ENCODE data around the gene TMEM184B. TPM values are rescaled to one million over a fixed set of nuclear protein-coding genes. Genes with fewer than 3 reads are reported as not detected.

Gene TMEM184B
- polyA plus RNA-seq, 1 experiment, result 75.5 TPM

GRCh38 chr22:38243007-38243765 lies 29.6 kb downstream of the TMEM184B start:
- ChIA-PET CTCF (no interaction called here), POLR2A (interaction anchor here (0.6 kb wide), 1 partner anchor 121 kb away, joined by 4 read pairs; no protein-coding TSS in a partner anchor)
- DNase-seq (ENCODE audit: low read depth), result no peak
- Histone ChIP-seq H3K27me3 (ENCODE audit: control insufficient read depth, insufficient read depth, low read length) (no peaks in the 10 kb centered on the region), H3K4me3 (ENCODE audit: low read depth, low read length) (no peak overlapping the region), H3K36me3 (ENCODE audit: control insufficient read depth, insufficient read depth, low read length) (peaks cover 29% of the 10 kb centered on the region)
- no peak for TF ChIP-seq CTCF (IDR thresholded peaks at IDR 0.05; ENCODE audit: insufficient read depth, low read depth, low read length)

DNA sequence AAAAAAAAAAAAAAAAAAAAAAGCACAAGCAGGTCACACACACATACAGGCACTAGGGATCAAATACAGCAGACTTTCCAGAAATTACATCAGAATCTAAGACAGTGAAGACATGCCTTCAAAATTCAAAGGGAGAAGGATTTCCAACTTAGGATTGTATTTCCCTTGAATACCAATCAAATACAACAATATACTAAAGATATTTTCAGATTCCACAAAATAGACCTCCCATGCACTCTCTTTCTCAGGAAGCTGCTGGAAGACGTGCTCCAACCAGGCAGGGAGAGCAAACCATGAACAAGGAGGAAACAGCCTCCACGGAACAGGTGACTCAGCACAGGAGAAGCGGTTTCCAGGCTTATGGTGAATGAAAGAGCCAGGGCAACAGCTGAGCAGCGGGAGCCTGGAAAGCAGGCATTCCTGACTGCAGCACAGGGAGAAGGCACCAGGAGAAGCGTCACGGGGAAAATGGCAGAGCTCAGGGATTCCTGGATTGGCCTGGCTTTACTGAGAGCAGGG lies 32.0 kb downstream of the TMEM184B start:
- CTCF ChIA-PET, result interaction anchor here (1.4 to 2.1 kb wide), 3 partner anchors 10 to 126 kb away, joined by 3 to 6 read pairs (median 4); no protein-coding TSS in a partner anchor
- no peaks in the 10 kb centered on the region for H3K27me3 ChIP-seq (ENCODE audit: control insufficient read depth, insufficient read depth, low read length)
- H3K36me3 ChIP-seq (ENCODE audit: control insufficient read depth, insufficient read depth, low read length), result peaks cover 19% of the 10 kb centered on the region
- peak; percentile 41 for DNase-seq (ENCODE audit: low read depth)
- TF ChIP-seq CTCF (IDR thresholded peaks at IDR 0.05; ENCODE audit: insufficient read depth, low read depth, low read length), result no peak
- H3K4me3 ChIP-seq (ENCODE audit: low read depth, low read length), result no peak overlapping the region
- POLR2A ChIA-PET, result no interaction called here

DNA sequence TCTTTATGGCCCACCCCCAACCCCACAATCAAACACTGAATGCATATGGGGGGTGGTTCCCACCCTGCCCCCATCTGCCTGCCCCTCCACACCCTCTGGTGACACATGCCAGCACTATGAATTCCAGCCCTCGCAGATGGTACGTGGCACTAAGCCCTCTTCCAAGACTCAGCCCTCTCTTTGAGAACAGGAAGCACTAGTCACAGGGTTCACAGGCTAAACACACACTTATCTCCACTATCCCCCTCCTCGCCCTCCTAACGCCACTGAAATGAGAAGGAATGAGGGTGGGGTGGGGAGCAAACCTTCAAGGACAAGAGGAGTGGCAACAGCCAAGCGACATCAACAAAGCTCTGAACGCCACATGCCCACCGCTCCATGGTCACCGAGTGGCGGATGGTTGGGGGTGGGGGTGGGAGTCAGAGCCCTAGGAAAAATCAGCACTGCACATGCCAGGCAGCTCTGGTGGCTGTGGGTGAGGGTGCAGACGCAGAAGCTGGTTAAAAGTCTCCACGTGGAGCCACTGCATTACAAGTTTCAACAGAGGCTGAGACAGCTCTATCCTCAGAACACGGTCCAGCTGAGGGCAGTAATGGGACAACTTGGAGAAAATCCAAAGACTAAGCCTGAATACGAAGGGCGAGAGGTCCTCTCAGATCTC lies 33.6 kb downstream of the TMEM184B start:
- ChIA-PET CTCF (interaction anchor here (0.9 to 2.1 kb wide), 8 partner anchors 9 to 190 kb away, joined by 3 to 6 read pairs (median 4); no protein-coding TSS in a partner anchor), POLR2A (interaction anchor here (0.5 kb wide), 1 partner anchor 159 kb away, joined by 7 read pairs; no protein-coding TSS in a partner anchor)
- peak; percentile 82 for DNase-seq (ENCODE audit: low read depth)
- Histone ChIP-seq H3K36me3 (ENCODE audit: control insufficient read depth, insufficient read depth, low read length) (peaks cover 24% of the 10 kb centered on the region), H3K27me3 (ENCODE audit: control insufficient read depth, insufficient read depth, low read length) (no peaks in the 10 kb centered on the region), H3K4me3 (ENCODE audit: low read depth, low read length) (no peak overlapping the region)
- peak; percentile 38 for TF ChIP-seq CTCF (IDR thresholded peaks at IDR 0.05; ENCODE audit: insufficient read depth, low read depth, low read length)

GRCh38 chr22:38238519-38239071 lies 34.2 kb downstream of the TMEM184B start:
- Histone ChIP-seq H3K36me3 (ENCODE audit: control insufficient read depth, insufficient read depth, low read length) (peaks cover 19% of the 10 kb centered on the region), H3K27me3 (ENCODE audit: control insufficient read depth, insufficient read depth, low read length) (no peaks in the 10 kb centered on the region), H3K4me3 (ENCODE audit: low read depth, low read length) (no peak overlapping the region)
- ChIA-PET CTCF (interaction anchor here (1.0 to 1.4 kb wide), 4 partner anchors 8 to 189 kb away, joined by 3 to 5 read pairs (median 4); no protein-coding TSS in a partner anchor), POLR2A (no interaction called here)
- DNase-seq (ENCODE audit: low read depth), result peak; percentile 50
- TF ChIP-seq CTCF (IDR thresholded peaks at IDR 0.05; ENCODE audit: insufficient read depth, low read depth, low read length), result no peak

GRCh38 chr22:38236786-38237185 lies 36.0 kb downstream of the TMEM184B start:
- no peak for DNase-seq (ENCODE audit: low read depth)
- ChIA-PET POLR2A (interaction anchor here (0.6 kb wide), 1 partner anchor 26 kb away, joined by 3 read pairs; no protein-coding TSS in a partner anchor), CTCF (no interaction called here)
- TF ChIP-seq CTCF (IDR thresholded peaks at IDR 0.05; ENCODE audit: insufficient read depth, low read depth, low read length), result no peak
- H3K36me3 ChIP-seq (ENCODE audit: control insufficient read depth, insufficient read depth, low read length), result peaks cover 26% of the 10 kb centered on the region
- H3K4me3 ChIP-seq (ENCODE audit: low read depth, low read length), result no peak overlapping the region
- no peaks in the 10 kb centered on the region for H3K27me3 ChIP-seq (ENCODE audit: control insufficient read depth, insufficient read depth, low read length)
